MM.1S (cell line): ENCODE data around the gene RASGEF1B.

ENCODE experiments used
- CTCF ChIP-seq: fragments of 300-600 bp; sonication (generic); IDR thresholded peaks from 2 replicates; pipeline ENCODE4 v1.5.1; 2016; ENCODE audit warnings: antibody characterized with exemption, low read length, mixed read lengths
- EZH2 ChIP-seq: fragments of 300-600 bp; sonication (generic); optimal IDR thresholded peaks from 2 replicates; pipeline ENCODE3; 2017; ENCODE audit warnings: low read depth, mild to moderate bottlenecking, antibody characterized with exemption, low read length, mixed read lengths
- EZH2phosphoT487 ChIP-seq: fragments of 300-600 bp; sonication (generic); IDR thresholded peaks from 2 replicates; pipeline ENCODE4 v1.6.1; 2018; ENCODE audit warnings: antibody characterized with exemption, low read length

GRCh38 chr4:81449015-81449414 is 22.7 kb downstream of the RASGEF1B start:
- TF ChIP-seq CTCF (no peak), EZH2 (no peak), EZH2phosphoT487 (no peak)
